ENCODE measurements around the gene NRDC.

DNA sequence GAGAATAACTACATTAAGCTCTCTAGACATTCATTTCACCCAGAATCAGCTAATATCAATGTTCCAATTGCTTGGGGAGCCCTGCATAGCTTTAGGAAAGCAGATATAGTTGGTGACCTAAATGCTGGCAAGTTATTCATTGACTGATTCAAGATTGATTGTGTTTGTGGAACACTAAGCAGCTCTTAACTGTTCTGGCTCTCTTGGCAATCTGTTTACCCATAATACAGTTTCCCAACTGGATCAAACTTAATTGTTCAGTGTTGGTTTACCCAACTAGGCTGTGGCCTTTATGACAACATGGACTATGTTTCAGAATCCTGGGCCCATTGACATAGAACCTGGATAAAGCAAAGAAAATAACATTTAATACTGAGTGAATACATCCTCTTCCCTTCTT, 83.7 kb downstream of the NRDC start:
- TF ChIP-seq, protein P1, sequence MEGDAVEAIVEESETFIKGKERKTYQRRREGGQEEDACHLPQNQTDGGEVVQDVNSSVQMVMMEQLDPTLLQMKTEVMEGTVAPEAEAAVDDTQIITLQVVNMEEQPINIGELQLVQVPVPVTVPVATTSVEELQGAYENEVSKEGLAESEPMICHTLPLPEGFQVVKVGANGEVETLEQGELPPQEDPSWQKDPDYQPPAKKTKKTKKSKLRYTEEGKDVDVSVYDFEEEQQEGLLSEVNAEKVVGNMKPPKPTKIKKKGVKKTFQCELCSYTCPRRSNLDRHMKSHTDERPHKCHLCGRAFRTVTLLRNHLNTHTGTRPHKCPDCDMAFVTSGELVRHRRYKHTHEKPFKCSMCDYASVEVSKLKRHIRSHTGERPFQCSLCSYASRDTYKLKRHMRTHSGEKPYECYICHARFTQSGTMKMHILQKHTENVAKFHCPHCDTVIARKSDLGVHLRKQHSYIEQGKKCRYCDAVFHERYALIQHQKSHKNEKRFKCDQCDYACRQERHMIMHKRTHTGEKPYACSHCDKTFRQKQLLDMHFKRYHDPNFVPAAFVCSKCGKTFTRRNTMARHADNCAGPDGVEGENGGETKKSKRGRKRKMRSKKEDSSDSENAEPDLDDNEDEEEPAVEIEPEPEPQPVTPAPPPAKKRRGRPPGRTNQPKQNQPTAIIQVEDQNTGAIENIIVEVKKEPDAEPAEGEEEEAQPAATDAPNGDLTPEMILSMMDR (IDR thresholded peaks at IDR 0.05) = no peak
- TF ChIP-seq POLR2A (IDR thresholded peaks at IDR 0.05) (no peak), EP300 (IDR thresholded peaks at IDR 0.05) (no peak)
